KMS-11 (cell line): ENCODE measurements around the gene AKAP13.

Experiments used
- H2AFZ ChIP-seq: fragments of 200-600 bp; sonication (generic); 2 replicates; pipeline ENCODE4 v1.6.1; 2016; ENCODE audit warnings: antibody characterized with exemption, mixed run types, low read depth
- H3K27ac ChIP-seq: fragments of 200-600 bp; sonication (generic); 2 replicates; pipeline ENCODE4 v1.6.1; 2016; ENCODE audit warnings: mild to moderate bottlenecking, mixed run types
- H3K27me3 ChIP-seq: fragments of 200-600 bp; sonication (generic); 2 replicates; pipeline ENCODE4 v1.6.1; 2017; ENCODE audit warnings: mild to moderate bottlenecking, low read depth, mixed run types, moderate library complexity; ENCODE audit not compliant: insufficient read depth
- H3K36me3 ChIP-seq: fragments of 200-600 bp; sonication (generic); 2 replicates; pipeline ENCODE4 v1.6.1; 2017; ENCODE audit warnings: mild to moderate bottlenecking, mixed run types; ENCODE audit not compliant: insufficient read depth
- H3K4me1 ChIP-seq: fragments of 200-600 bp; sonication (generic); 2 replicates; pipeline ENCODE4 v1.6.1; 2016; ENCODE audit warnings: mild to moderate bottlenecking, low read depth, mixed run types; ENCODE audit not compliant: poor library complexity, severe bottlenecking
- H3K4me2 ChIP-seq: fragments of 200-600 bp; sonication (generic); 2 replicates; pipeline ENCODE4 v1.7.0; 2016; ENCODE audit warnings: mild to moderate bottlenecking, mixed run types
- H3K4me3 ChIP-seq: fragments of 200-600 bp; sonication (generic); IDR thresholded peaks from 2 replicates; pipeline ENCODE4 v1.6.1; 2017; ENCODE audit warnings: low read depth, low read length, mixed read lengths; ENCODE audit not compliant: insufficient read depth
- H3K79me2 ChIP-seq: fragments of 200-600 bp; sonication (generic); 2 replicates; pipeline ENCODE4 v1.6.1; 2016; ENCODE audit warnings: low read depth, mixed run types; ENCODE audit not compliant: insufficient read depth
- H3K9ac ChIP-seq: fragments of 200-600 bp; sonication (generic); 2 replicates; pipeline ENCODE4 v1.6.1; 2016; ENCODE audit warnings: mild to moderate bottlenecking, mixed run types
- H4K20me1 ChIP-seq: fragments of 200-600 bp; sonication (generic); 2 replicates; pipeline ENCODE4 v1.6.1; 2016; ENCODE audit warnings: mild to moderate bottlenecking, mixed run types; ENCODE audit not compliant: insufficient read depth
- CTCF ChIP-seq: fragments of 200-600 bp; sonication (generic); conservative IDR thresholded peaks from 2 replicates; pipeline ENCODE4 v1.6.1; 2017; ENCODE audit warnings: low read depth, mild to moderate bottlenecking, antibody characterized with exemption, low read length, moderate library complexity, mixed read lengths

AKAP13 gene

GRCh38 chr15:85676342-85677098 is 296.1 kb downstream of the AKAP13 start:
- Histone ChIP-seq H3K27me3 (no peaks in the 10 kb centered on the region), H3K4me2 (no peak overlapping the region), H3K27ac (no peak overlapping the region), H2AFZ (no peak overlapping the region), H3K4me1 (no peaks in the 10 kb centered on the region), H4K20me1 (no peaks in the 10 kb centered on the region), H3K79me2 (no peaks in the 10 kb centered on the region), H3K9ac (no peak overlapping the region), H3K4me3 (no peak overlapping the region), H3K36me3 (no peaks in the 10 kb centered on the region)
- TF ChIP-seq CTCF, result no peak

GRCh38 chr15:85679231-85679630 is 298.8 kb downstream of the AKAP13 start:
- Histone ChIP-seq H4K20me1 (no peaks in the 10 kb centered on the region), H3K27me3 (no peaks in the 10 kb centered on the region), H3K4me2 (no peak overlapping the region), H3K9ac (no peak overlapping the region), H3K79me2 (no peaks in the 10 kb centered on the region), H3K36me3 (no peaks in the 10 kb centered on the region), H2AFZ (no peak overlapping the region), H3K4me1 (no peaks in the 10 kb centered on the region), H3K4me3 (no peak overlapping the region), H3K27ac (no peak overlapping the region)
- TF ChIP-seq CTCF, result no peak

GRCh38 chr15:85681386-85681785 is 301.0 kb downstream of the AKAP13 start:
- no peak for TF ChIP-seq CTCF
- no peaks in the 10 kb centered on the region for H3K27me3 ChIP-seq
- no peaks in the 10 kb centered on the region for H4K20me1 ChIP-seq
- no peaks in the 10 kb centered on the region for H3K4me1 ChIP-seq
- H3K4me3 ChIP-seq, result no peak overlapping the region
- H3K79me2 ChIP-seq, result no peaks in the 10 kb centered on the region
- no peak overlapping the region for H3K4me2 ChIP-seq
- no peak overlapping the region for H3K27ac ChIP-seq
- H3K36me3 ChIP-seq, result no peaks in the 10 kb centered on the region
- H3K9ac ChIP-seq, result no peak overlapping the region
- H2AFZ ChIP-seq, result no peak overlapping the region

- H3K36me3 ChIP-seq, result no peaks in the 10 kb centered on the region
Measured at GRCh38 chr15:85684174-85684710, 303.8 kb downstream of the AKAP13 start.

More at GRCh38 chr15:85684174-85684710, 303.8 kb downstream of the AKAP13 start:
- Histone ChIP-seq H3K4me1 (peaks cover 12% of the 10 kb centered on the region), H2AFZ (no peak overlapping the region), H3K4me3 (no peak overlapping the region), H3K27ac (no peak overlapping the region), H4K20me1 (no peaks in the 10 kb centered on the region), H3K9ac (no peak overlapping the region), H3K27me3 (no peaks in the 10 kb centered on the region), H3K4me2 (no peak overlapping the region), H3K79me2 (no peaks in the 10 kb centered on the region)
- TF ChIP-seq CTCF, result no peak
